GM12864 (cell line): ENCODE data around the gene AGBL2.

Experiments used
- DNase-seq: peaks from one replicate; pipeline ENCODE4 v3.0.0-alpha.2; 2011; ENCODE audit warnings: low read depth
- H3K4me3 ChIP-seq: 2 replicates; pipeline ENCODE4 v1.5.1; 2011; ENCODE audit warnings: mild to moderate bottlenecking, low read depth, low read length, control low read depth
- TF ChIP-seq, protein P1 (sequence below): IDR thresholded peaks from 2 replicates; pipeline ENCODE4 v1.5.1; 2011; ENCODE audit warnings: low read depth, mild to moderate bottlenecking, moderate library complexity, low read length, control low read depth, inconsistent platforms; ENCODE audit errors: missing control alignments

AGBL2 gene

DNA sequence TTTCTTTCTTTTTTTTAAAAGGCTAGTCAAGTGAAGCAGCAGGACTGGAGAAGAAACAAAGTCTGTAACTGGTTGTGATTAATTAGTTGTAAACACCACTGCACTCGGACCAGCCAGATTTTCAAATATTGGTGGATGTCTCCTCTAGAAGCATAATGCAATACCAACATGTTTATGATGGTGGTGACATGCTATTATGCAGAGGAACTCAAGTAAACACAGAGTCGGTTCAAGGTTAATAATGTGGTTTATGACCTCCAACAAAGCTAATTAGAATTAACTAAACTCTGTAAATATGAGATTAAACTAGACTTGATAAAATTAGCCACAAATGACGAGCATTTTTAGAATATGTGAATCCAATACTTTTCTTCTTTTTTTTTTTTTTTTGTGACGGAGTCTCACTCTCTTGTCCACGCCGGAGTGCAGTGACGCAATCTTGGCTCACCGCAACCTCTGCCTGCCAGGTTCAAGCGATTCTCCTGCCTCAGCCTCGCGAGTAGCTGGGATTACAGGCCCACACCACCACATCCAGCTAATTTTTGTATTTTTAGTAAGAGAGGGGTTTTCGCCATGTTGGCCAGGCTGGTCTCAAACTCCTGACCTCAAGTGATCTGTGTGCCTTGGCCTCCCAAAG, 11.8 kb upstream of the AGBL2 start:
- no peak overlapping the region for H3K4me3 ChIP-seq
- no peak for DNase-seq
- TF ChIP-seq, protein P1, sequence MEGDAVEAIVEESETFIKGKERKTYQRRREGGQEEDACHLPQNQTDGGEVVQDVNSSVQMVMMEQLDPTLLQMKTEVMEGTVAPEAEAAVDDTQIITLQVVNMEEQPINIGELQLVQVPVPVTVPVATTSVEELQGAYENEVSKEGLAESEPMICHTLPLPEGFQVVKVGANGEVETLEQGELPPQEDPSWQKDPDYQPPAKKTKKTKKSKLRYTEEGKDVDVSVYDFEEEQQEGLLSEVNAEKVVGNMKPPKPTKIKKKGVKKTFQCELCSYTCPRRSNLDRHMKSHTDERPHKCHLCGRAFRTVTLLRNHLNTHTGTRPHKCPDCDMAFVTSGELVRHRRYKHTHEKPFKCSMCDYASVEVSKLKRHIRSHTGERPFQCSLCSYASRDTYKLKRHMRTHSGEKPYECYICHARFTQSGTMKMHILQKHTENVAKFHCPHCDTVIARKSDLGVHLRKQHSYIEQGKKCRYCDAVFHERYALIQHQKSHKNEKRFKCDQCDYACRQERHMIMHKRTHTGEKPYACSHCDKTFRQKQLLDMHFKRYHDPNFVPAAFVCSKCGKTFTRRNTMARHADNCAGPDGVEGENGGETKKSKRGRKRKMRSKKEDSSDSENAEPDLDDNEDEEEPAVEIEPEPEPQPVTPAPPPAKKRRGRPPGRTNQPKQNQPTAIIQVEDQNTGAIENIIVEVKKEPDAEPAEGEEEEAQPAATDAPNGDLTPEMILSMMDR = no peak

DNA sequence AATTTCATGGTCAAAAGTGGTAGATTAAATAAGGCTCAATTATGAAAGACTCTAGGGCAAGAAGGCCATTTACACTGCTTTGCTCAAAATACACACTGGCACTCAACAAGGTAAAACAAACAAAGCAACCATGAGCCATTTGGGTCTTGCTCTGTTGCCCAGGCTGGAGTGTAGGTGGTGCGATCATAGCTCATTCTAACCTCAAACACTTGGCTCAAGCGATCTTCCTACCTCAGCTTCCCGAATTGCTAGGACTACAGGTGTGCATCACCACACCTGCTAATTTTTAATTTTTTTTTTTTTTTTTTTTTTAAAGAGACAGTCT, 10.9 kb upstream of the AGBL2 start:
- TF ChIP-seq, protein P1 = no peak
- DNase-seq = no peak
- H3K4me3 ChIP-seq = no peak overlapping the region

DNA sequence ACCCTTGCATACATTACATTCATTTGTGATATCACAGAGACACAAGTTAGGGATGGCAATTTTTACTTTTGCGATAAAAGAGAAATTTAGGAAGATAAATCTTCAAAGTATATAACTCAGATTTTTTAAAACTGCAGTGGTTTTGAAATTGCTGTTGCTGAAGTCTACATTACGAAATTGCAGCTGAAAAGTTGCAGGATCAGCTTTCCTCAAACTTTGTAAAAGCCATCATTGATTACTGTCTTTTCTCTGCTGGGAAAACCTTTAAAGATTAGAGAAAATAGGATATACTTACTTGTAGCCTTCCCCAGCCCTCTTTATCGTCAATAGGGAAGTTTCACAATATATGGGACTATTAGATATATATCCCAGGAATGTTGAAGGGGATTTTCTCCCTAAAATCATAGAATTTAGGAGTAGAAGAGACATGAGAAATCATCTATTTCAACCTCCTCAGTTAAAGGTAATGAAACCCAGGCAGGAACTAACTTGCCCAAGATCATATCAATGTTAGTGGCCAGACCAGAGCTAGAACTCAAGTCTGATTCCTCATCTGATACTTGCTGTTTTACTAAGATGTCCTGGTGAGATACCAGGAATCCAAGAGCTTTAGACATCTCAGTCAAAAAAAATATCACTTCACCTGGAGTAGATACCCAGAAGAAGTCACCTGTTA, 10.4 kb upstream of the AGBL2 start:
- DNase-seq = no peak
- TF ChIP-seq, protein P1 = no peak
- no peak overlapping the region for H3K4me3 ChIP-seq

DNA sequence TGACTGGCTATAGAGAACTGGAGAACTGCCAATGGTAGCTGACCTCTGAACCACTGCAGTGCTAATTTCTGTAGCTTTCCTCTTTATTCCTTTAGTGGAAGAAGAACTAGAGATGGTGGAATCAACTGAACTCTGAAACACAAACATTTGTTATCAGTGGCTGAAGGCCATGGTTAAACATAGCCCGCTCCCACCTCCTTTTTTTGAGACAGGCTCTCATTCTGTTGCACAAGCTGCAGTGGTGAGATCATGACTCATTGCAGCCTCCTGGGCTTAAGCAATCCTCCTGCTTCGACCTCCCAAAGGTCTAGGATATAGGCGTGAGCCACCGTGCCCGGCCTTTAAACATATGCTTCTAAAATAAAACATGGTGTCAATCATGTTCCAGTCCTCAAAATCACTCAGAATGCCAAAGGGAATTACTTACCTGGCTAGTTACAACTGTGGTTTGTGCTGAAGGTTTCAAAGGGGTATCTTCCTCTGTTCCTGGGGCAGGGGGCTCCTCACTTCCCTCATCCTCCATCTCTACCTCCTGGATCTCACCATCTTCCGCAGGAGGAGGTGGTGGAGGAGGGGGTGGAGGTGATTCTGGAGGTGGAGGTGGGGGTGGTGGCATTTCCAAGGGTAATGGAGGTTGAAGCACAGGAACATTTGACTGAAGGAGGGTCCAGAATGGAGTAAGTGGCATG, 9.0 kb upstream of the AGBL2 start:
- TF ChIP-seq, protein P1 = no peak
- no peak for DNase-seq
- no peak overlapping the region for H3K4me3 ChIP-seq

DNA sequence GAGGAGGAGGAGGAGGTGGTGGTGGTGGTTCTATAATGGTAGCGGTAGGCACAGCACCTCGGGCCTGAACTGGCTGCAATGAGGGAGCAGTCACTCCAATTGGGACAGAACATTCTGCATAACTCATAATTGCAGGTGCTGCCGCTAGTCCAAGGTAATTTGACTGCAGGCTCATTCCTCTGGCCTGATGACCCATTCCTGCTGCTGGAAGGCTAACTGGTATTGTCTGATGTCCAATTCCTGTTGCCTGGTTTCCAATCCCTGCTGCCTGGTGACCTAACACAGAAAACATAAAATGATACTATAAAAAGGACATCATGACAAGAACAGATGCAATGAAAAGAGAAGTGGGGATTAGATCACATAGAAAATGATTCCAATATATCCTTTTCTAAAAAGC, 7.9 kb upstream of the AGBL2 start:
- no peak overlapping the region for H3K4me3 ChIP-seq
- TF ChIP-seq, protein P1 = no peak
- DNase-seq = no peak

DNA sequence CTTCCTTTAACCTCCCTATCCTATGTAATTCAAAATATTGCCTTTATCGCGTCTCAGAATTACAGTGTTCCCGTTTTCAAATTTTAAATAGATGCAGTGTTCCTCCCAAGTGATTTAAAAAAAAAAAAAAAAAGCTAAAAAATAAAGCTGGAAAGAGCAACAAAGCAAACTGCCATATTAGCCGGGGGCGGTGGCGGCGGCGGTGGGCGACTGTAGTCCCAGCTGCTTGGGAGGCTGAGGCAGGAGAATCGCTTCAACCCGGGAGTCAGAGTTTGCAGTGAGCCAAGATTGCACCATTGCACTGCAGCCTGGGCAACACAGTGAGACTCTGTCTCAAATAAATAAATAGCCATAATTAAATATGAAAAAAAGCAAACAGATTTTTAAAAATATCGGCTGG, 5.5 kb upstream of the AGBL2 start:
- TF ChIP-seq, protein P1 = no peak
- DNase-seq = no peak
- H3K4me3 ChIP-seq = no peak overlapping the region

DNA sequence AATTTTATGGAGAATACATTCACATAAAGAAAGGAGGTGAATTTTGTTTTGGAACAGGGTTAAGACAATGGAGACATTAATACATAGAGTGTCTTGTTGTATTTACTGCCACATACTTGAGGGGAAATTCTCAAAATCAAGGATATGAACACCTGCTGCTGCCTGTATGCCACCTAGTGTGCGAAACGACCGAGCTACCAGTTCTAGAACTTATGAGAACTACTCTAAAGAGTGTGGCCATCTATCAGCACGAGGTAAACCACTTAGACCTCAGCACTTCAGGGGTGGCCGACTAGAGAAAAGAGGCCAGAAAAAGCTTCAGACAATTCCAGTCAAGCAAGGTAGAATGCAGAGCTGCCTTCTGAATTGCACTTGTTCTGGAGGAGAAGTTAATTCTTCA, 1.5 kb upstream of the AGBL2 start:
- TF ChIP-seq, protein P1 = no peak
- DNase-seq = no peak
- no peak overlapping the region for H3K4me3 ChIP-seq
